ENCODE measurements around the gene LACTB. TPM values are rescaled to one million over a fixed set of nuclear protein-coding genes. Genes with fewer than 3 reads are reported as not detected.
"Not testable (repeated sequence)": the region's sequence is repeated elsewhere in the genome, so short reads cannot be mapped to it uniquely, and the experiment has no call there.

Gene LACTB
- total and polyA plus RNA-seq, 2 of the 13 experiments (the other 11 are each of a cell fraction or from before 2014, with no cell fraction given): 14.8 to 23.0 TPM

DNA sequence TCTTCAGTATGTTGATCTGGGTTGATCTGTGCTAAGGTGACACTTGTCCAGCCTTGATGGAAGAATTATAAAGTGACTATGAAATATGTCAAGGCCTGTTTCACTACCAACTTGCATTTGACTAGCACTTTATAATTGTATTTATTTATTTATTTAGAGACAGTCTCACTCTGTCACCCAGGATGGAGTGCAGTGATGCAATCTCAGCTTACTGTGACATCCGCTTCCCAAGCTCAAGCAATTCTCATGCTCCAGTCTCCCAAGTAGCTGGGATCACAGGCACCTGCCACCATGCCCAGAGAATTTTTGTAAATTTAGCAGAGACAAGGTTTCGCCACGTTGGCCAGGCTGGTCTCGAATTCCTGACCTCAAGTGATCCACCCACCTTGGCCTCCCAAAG lies 25.5 kb upstream of the LACTB start:
- no peaks in the 10 kb centered on the region for H4K20me1 ChIP-seq (ENCODE audit: insufficient read depth, low read length)
- TF ChIP-seq ZNF737 (CRISPR knock-in tag; IDR thresholded peaks at IDR 0.05; ENCODE audit: borderline replicate concordance) (no peak), MIER3 (CRISPR knock-in tag; IDR thresholded peaks at IDR 0.05; ENCODE audit: borderline replicate concordance) (no peak), NFE2L1 (CRISPR knock-in tag; IDR thresholded peaks at IDR 0.05; ENCODE audit: borderline replicate concordance) (no peak), NCOA5 (CRISPR knock-in tag; IDR thresholded peaks at IDR 0.05) (no peak), ZNF24 (IDR thresholded peaks at IDR 0.05) (no peak), ZNF678 (CRISPR knock-in tag; IDR thresholded peaks at IDR 0.05) (no peak), GFI1 (CRISPR knock-in tag; IDR thresholded peaks at IDR 0.05; ENCODE audit: borderline replicate concordance) (no peak), ZNF598 (CRISPR knock-in tag; IDR thresholded peaks at IDR 0.05; ENCODE audit: borderline replicate concordance) (no peak), JUND (CRISPR knock-in tag; IDR thresholded peaks at IDR 0.05) (no peak), PHF8 (CRISPR knock-in tag; IDR thresholded peaks at IDR 0.05) (no peak), ZNF891 (CRISPR knock-in tag; IDR thresholded peaks at IDR 0.05) (no peak), ZNF343 (CRISPR knock-in tag; IDR thresholded peaks at IDR 0.05) (no peak), LCORL (IDR thresholded peaks at IDR 0.05) (no peak), LCORL (CRISPR knock-in tag; IDR thresholded peaks at IDR 0.05) (no peak), ZNF569 (CRISPR knock-in tag; IDR thresholded peaks at IDR 0.05; ENCODE audit: borderline replicate concordance) (no peak), POGZ (CRISPR knock-in tag; IDR thresholded peaks at IDR 0.05) (no peak)
- TF ChIP-seq, protein P1, sequence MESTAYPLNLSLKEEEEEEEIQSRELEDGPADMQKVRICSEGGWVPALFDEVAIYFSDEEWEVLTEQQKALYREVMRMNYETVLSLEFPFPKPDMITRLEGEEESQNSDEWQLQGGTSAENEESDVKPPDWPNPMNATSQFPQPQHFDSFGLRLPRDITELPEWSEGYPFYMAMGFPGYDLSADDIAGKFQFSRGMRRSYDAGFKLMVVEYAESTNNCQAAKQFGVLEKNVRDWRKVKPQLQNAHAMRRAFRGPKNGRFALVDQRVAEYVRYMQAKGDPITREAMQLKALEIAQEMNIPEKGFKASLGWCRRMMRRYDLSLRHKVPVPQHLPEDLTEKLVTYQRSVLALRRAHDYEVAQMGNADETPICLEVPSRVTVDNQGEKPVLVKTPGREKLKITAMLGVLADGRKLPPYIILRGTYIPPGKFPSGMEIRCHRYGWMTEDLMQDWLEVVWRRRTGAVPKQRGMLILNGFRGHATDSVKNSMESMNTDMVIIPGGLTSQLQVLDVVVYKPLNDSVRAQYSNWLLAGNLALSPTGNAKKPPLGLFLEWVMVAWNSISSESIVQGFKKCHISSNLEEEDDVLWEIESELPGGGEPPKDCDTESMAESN (CRISPR knock-in tag; conservative IDR thresholded peaks at IDR 0.05): no peak
- TF ChIP-seq, protein P2, sequence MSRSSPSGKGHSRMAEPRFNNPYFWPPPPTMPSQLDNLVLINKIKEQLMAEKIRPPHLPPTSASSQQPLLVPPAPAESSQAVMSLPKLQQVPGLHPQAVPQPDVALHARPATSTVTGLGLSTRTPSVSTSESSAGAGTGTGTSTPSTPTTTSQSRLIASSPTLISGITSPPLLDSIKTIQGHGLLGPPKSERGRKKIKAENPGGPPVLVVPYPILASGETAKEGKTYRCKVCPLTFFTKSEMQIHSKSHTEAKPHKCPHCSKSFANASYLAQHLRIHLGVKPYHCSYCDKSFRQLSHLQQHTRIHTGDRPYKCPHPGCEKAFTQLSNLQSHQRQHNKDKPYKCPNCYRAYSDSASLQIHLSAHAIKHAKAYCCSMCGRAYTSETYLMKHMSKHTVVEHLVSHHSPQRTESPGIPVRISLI (CRISPR knock-in tag; IDR thresholded peaks at IDR 0.05; ENCODE audit: borderline replicate concordance): no peak
- no TSS peak for BruUV-seq (replicated peaks)
- no peak for ATAC-seq
- 88% methylated on average over 4 of the region's 4 CpGs for WGBS (ENCODE audit: low lambda C conversion rate)
- no peak overlapping the region for H2AFZ ChIP-seq (ENCODE audit: low read length)
- H3K4me2 ChIP-seq (ENCODE audit: low read depth, low read length): no peak overlapping the region
- intact Hi-C loops (cut with micrococcal nuclease; ENCODE audit: unreplicated experiment) (no loop called here), in situ Hi-C loops (cut with HindIII; ENCODE audit: extremely low pct_ligation_motif_present, low pct_unique_long_range_greater_than_20kb) (loop anchor here (10.0 kb wide), 1 partner anchor 311 kb away; no protein-coding TSS in a partner anchor)
- H3K27me3 ChIP-seq (ENCODE audit: control insufficient read depth in 1 of 2, insufficient read depth in 2 of 2, low read length in 2 of 2): no peaks in the 10 kb centered on the region
- FAIRE-seq: no peak
- no peaks in the 10 kb centered on the region for H3K9me3 ChIP-seq (ENCODE audit: low read length)
- no peak overlapping the region for H3K9ac ChIP-seq (ENCODE audit: insufficient read depth, low read depth, low read length)
- DNase-seq (ENCODE audit: low spot score): no peak
- H3K4me3 ChIP-seq (replicated peaks in 1 of 3; ENCODE audit: insufficient read depth in 1 of 3, low read depth in 2 of 3, low read length in 3 of 3): no peak overlapping the region
- H3K4me1 ChIP-seq (ENCODE audit: insufficient read depth, low read length): peaks cover 51% of the 10 kb centered on the region
- no peaks in the 10 kb centered on the region for H3K36me3 ChIP-seq (replicated peaks in 1 of 2; ENCODE audit: control insufficient read depth in 1 of 2, insufficient read depth in 2 of 2, low read length in 2 of 2)
- no peaks in the 10 kb centered on the region for H3K79me2 ChIP-seq (ENCODE audit: insufficient read depth, low read length)
- H3K27ac ChIP-seq (ENCODE audit: extremely low read length, insufficient read depth, low read length): no peak overlapping the region
- ChIA-PET CTCF (ENCODE audit: low intra/inter-chr PET ratio, low total read pairs) (no interaction called here), POLR2A (no interaction called here)

DNA sequence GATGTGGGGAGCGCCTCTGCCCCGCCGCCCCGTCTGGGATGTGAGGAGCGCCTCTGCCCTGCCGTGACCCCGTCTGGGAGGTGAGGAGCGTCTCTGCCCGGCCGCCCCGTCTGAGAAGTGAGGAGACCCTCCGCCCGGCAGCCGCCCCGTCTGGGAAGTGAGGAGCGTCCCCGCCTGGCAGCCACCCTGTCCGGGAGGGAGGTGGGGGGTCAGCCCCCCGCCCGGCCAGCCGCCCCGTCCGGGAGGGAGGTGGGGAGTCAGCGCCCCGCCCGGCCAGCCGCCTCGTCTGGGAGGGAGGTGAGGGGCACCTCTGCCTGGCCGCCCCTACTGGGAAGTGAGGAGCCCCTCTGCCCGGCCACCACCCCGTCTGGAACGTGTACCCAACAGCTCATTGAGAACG lies 22.8 kb upstream of the LACTB start:
- intact Hi-C loops (cut with micrococcal nuclease; ENCODE audit: unreplicated experiment); FAIRE-seq; H3K4me2 ChIP-seq (ENCODE audit: low read depth, low read length); H3K79me2 ChIP-seq (ENCODE audit: insufficient read depth, low read length); H3K4me3 ChIP-seq (replicated peaks in 1 of 3; ENCODE audit: insufficient read depth in 1 of 3, low read depth in 2 of 3, low read length in 3 of 3); ATAC-seq; POLR2A ChIA-PET; H4K20me1 ChIP-seq (ENCODE audit: insufficient read depth, low read length); H3K27me3 ChIP-seq (ENCODE audit: control insufficient read depth in 1 of 2, insufficient read depth in 2 of 2, low read length in 2 of 2); BruUV-seq (replicated peaks); H2AFZ ChIP-seq (ENCODE audit: low read length); H3K36me3 ChIP-seq (replicated peaks in 1 of 2; ENCODE audit: control insufficient read depth in 1 of 2, insufficient read depth in 2 of 2, low read length in 2 of 2); CTCF ChIA-PET (ENCODE audit: low intra/inter-chr PET ratio, low total read pairs); DNase-seq (ENCODE audit: low spot score); H3K27ac ChIP-seq (ENCODE audit: extremely low read length, insufficient read depth, low read length); H3K9me3 ChIP-seq (ENCODE audit: low read length); H3K9ac ChIP-seq (ENCODE audit: insufficient read depth, low read depth, low read length): not testable (repeated sequence)
- 32% methylated on average over 4 of the region's 33 CpGs for WGBS (ENCODE audit: low lambda C conversion rate)
- in situ Hi-C loops (cut with HindIII; ENCODE audit: extremely low pct_ligation_motif_present, low pct_unique_long_range_greater_than_20kb): loop anchor here (10.0 kb wide), 1 partner anchor 314 kb away; no protein-coding TSS in a partner anchor
- H3K4me1 ChIP-seq (ENCODE audit: insufficient read depth, low read length): peaks cover 39% of the 10 kb centered on the region

All from HepG2 (cell line).